HCT116 (cell line): ENCODE data around the gene PDZRN4. TPM values are rescaled to one million over a fixed set of nuclear protein-coding genes. Genes with fewer than 3 reads are reported as not detected.

Experiments
- ATAC-seq: fragments of 200-7000 bp; cut with Tn5 transposase; 2 replicates; pipeline ENCODE4 v1.9.1; 2020; ENCODE audit warnings: mild to moderate bottlenecking, moderate library complexity
- BruUV-seq: library from RNA; stranded (reverse); fragments of 400-500 nt; replicated peaks from 2 replicates; lab custom pipeline; 2021; lab: Mats Ljungman, UMichigan
- CTCF ChIA-PET: fragments of 300-600 bp; sonication (Branson Sonifier 250); formaldehyde crosslinking; loops from one replicate; lab custom pipeline; 2021; ENCODE audit warnings: antibody characterized with exemption; lab: Charles Lee
- POLR2A ChIA-PET: fragments of 300-600, 350-600 bp; sonication (Branson Sonifier 250); formaldehyde crosslinking; loops from one replicate; lab custom pipeline; 2021; ENCODE audit warnings: antibody characterized with exemption; lab: Charles Lee
- RAD21 ChIA-PET, 2 experiments: fragments of 300-600 bp; sonication (Branson Sonifier 250); formaldehyde crosslinking; loops; one replicate each; lab custom pipeline; 2023; ENCODE audit warnings: low total read pairs in 2 of 2; ENCODE audit not compliant: uncharacterized antibody in 2 of 2, unreplicated experiment in 2 of 2, low non-redundant PET in 1 of 2; lab: Charles Lee
- DNase-seq: peaks from one replicate; pipeline ENCODE4 v3.0.0-alpha.2; 2010; ENCODE audit warnings: low read depth, low spot score
- H2AFZ ChIP-seq: fragments of 200-600 bp; shearing (Covaris generic), sonication (generic); 2 replicates; pipeline ENCODE4 v1.6.1; 2017; ENCODE audit warnings: low read depth, mixed run types, mixed read lengths, antibody characterized with exemption, low read length; ENCODE audit not compliant: poor library complexity, severe bottlenecking
- H3K27ac ChIP-seq: 2 replicates; pipeline ENCODE4 v1.5.1; 2012; ENCODE audit warnings: low read depth, low read length
- H3K27me3 ChIP-seq: fragments of 200-600 bp; sonication (generic); 2 replicates; pipeline ENCODE4 v1.6.1; 2016; ENCODE audit warnings: mixed run types, low read length, mixed read lengths; ENCODE audit not compliant: insufficient read depth
- H3K36me3 ChIP-seq, 2 experiments: fragments of 200-500 bp in 1 of 2; fragments of 200-600 bp in 1 of 2; sonication (Bioruptor generic) in 1 of 2; sonication (generic) in 1 of 2; 2 replicates each; pipeline versions ENCODE4 v1.5.1 to v1.6.1; 2014 to 2016; ENCODE audit warnings: low read length in 2 of 2, inconsistent platforms in 1 of 2, mixed read lengths in 1 of 2, mixed run types in 1 of 2; ENCODE audit not compliant: insufficient read depth in 2 of 2, control insufficient read depth in 1 of 2
- H3K4me1 ChIP-seq, 2 experiments: fragments of 200-600 bp in 1 of 2; sonication (generic) in 1 of 2; 2 replicates each; pipeline versions ENCODE4 v1.5.1 to v1.6.1; 2012 to 2017; ENCODE audit warnings: low read length in 2 of 2, inconsistent platforms in 1 of 2, mild to moderate bottlenecking in 1 of 2, mixed read lengths in 1 of 2, mixed run types in 1 of 2, moderate library complexity in 1 of 2; ENCODE audit not compliant: insufficient read depth in 2 of 2, control insufficient read depth in 1 of 2
- H3K4me2 ChIP-seq: fragments of 200-600 bp; sonication (generic); 2 replicates; pipeline ENCODE4 v1.6.1; 2017; ENCODE audit warnings: mixed run types, low read length, mixed read lengths
- H3K4me3 ChIP-seq, 2 experiments: fragments of 200-600 bp in 1 of 2; sonication (generic) in 1 of 2; replicated peaks in 1 of 2; 2 replicates each; pipeline ENCODE4 v1.5.1; 2011 to 2016; ENCODE audit warnings: low read length in 2 of 2, control low read depth in 1 of 2, low read depth in 1 of 2, mild to moderate bottlenecking in 1 of 2, mixed read lengths in 1 of 2, mixed run types in 1 of 2
- H3K79me2 ChIP-seq: fragments of 200-600 bp; sonication (generic); 2 replicates; pipeline ENCODE4 v1.6.1; 2017; ENCODE audit warnings: mild to moderate bottlenecking, mixed run types, low read length, moderate library complexity, mixed read lengths; ENCODE audit not compliant: insufficient read depth
- H3K9ac ChIP-seq: fragments of 200-600 bp; sonication (generic); 2 replicates; pipeline ENCODE4 v1.6.1; 2016; ENCODE audit warnings: low read length, mixed read lengths
- H3K9me2 ChIP-seq: fragments of 200-600 bp; sonication (generic), shearing (Covaris generic); 2 replicates; pipeline ENCODE4 v1.6.1; 2017; ENCODE audit warnings: mixed run types, mild to moderate bottlenecking, moderate library complexity; ENCODE audit not compliant: insufficient read depth
- H3K9me3 ChIP-seq, 2 experiments: fragments of 200-500 bp in 1 of 2; fragments of 200-600 bp in 1 of 2; sonication (Bioruptor generic) in 1 of 2; sonication (generic) in 1 of 2; 2 replicates each; pipeline ENCODE4 v1.6.1; 2014 to 2017; ENCODE audit warnings: low read length in 2 of 2, mixed read lengths in 2 of 2, inconsistent platforms in 1 of 2, low read depth in 1 of 2, mild to moderate bottlenecking in 1 of 2, mixed run types in 1 of 2, moderate library complexity in 1 of 2; ENCODE audit not compliant: control insufficient read depth in 1 of 2, insufficient read depth in 1 of 2
- H4K20me1 ChIP-seq: fragments of 200-600 bp; sonication (generic), shearing (Covaris generic); 2 replicates; pipeline ENCODE4 v1.6.1; 2017; ENCODE audit warnings: mixed run types, mild to moderate bottlenecking, moderate library complexity; ENCODE audit not compliant: insufficient read depth
- ATF3 ChIP-seq: IDR thresholded peaks from 2 replicates; pipeline ENCODE4 v1.6.1; 2012
- CBX3 ChIP-seq: IDR thresholded peaks from 2 replicates; pipeline ENCODE4 v1.6.1; 2012; ENCODE audit warnings: low read depth
- CTCF ChIP-seq, 3 experiments: fragments of 200-600 bp in 1 of 3; sonication (generic) in 1 of 3; IDR thresholded peaks in 2 of 3; conservative IDR thresholded peaks in 1 of 3; 2 replicates each; pipeline ENCODE4 v1.5.1; 2012 to 2017; ENCODE audit warnings: low read depth in 2 of 3, low read length in 2 of 3, antibody characterized with exemption in 1 of 3, borderline replicate concordance in 1 of 3, control low read depth in 1 of 3, mild to moderate bottlenecking in 1 of 3, mixed read lengths in 1 of 3, mixed run types in 1 of 3, moderate library complexity in 1 of 3; ENCODE audit not compliant: insufficient read depth in 1 of 3
- ELF1 ChIP-seq: IDR thresholded peaks from 2 replicates; pipeline ENCODE4 v1.6.1; 2012; ENCODE audit warnings: low read depth, borderline replicate concordance
- EZH2phosphoT487 ChIP-seq: fragments of 200-600 bp; IDR thresholded peaks from 2 replicates; pipeline ENCODE4 v1.6.1; 2018; ENCODE audit warnings: antibody characterized with exemption, borderline replicate concordance
- JUND ChIP-seq: IDR thresholded peaks from 2 replicates; pipeline ENCODE4 v1.6.1; 2012
- POLR2A ChIP-seq: IDR thresholded peaks from 2 replicates; pipeline ENCODE4 v1.7.0; 2011; ENCODE audit warnings: borderline replicate concordance; ENCODE audit not compliant: insufficient read depth, insufficient read length; ENCODE audit errors: extremely low read depth
- REST ChIP-seq: IDR thresholded peaks from 2 replicates; pipeline ENCODE4 v1.6.1; 2012; ENCODE audit warnings: low read depth
- SP1 ChIP-seq: IDR thresholded peaks from 2 replicates; pipeline ENCODE4 v1.6.1; 2012; ENCODE audit warnings: low read depth
- TCF7L2 ChIP-seq: IDR thresholded peaks from 2 replicates; pipeline ENCODE4 v1.7.0; 2011; ENCODE audit warnings: borderline replicate concordance, inconsistent platforms; ENCODE audit not compliant: insufficient read depth, insufficient read length; ENCODE audit errors: extremely low read depth
- intact Hi-C: fragments of 100-400 bp; cut with micrococcal nuclease; formaldehyde crosslinking; loops from 2 replicates; pipeline ENCODE4 v1.10.0; 2022
- total RNA-seq: library from RNA; stranded (reverse); gene quantifications from one replicate; pipeline ENCODE4 v1.2.1, GENCODE V29; 2021; ENCODE audit not compliant: unreplicated experiment

The PDZRN4 gene
- total RNA-seq, 1 experiment from 2014 or later = not detected

- TF ChIP-seq TCF7L2 = no peak
- TF ChIP-seq ELF1 = no peak
- no peak for TF ChIP-seq CBX3
Observed at GRCh38 chr12:41485203-41485602, 297.1 kb downstream of the PDZRN4 start (continued).

GRCh38 chr12:41486718-41487117 is 298.6 kb downstream of the PDZRN4 start:
- TF ChIP-seq ATF3 = no peak
- no peak for TF ChIP-seq SP1
- TF ChIP-seq EZH2phosphoT487 = no peak
- TF ChIP-seq TCF7L2 = no peak
- no peak for TF ChIP-seq POLR2A
- TF ChIP-seq REST = no peak
- no peak for TF ChIP-seq JUND
- no peak for TF ChIP-seq CTCF (IDR thresholded peaks at IDR 0.05 in 2 of 3, conservative IDR thresholded peaks at IDR 0.05 in 1 of 3; ENCODE audit: borderline replicate concordance in 1 of 3, insufficient read depth in 1 of 3, low read depth in 2 of 3, low read length in 2 of 3)
- no peak overlapping the region for H2AFZ ChIP-seq
- no peaks in the 10 kb centered on the region for H3K9me2 ChIP-seq
- no peak for ATAC-seq
- no peaks in the 10 kb centered on the region for H3K27me3 ChIP-seq
- no peak overlapping the region for H3K4me3 ChIP-seq
- intact Hi-C loops = no loop called here
- H3K4me1 ChIP-seq = no peaks in the 10 kb centered on the region
- H3K4me2 ChIP-seq = no peak overlapping the region
- no peaks in the 10 kb centered on the region for H3K9me3 ChIP-seq
- no peaks in the 10 kb centered on the region for H3K36me3 ChIP-seq
- H3K27ac ChIP-seq = no peak overlapping the region
- H3K9ac ChIP-seq = no peak overlapping the region
- POLR2A ChIA-PET = no interaction called here
- RAD21 ChIA-PET = no interaction called here
- no peaks in the 10 kb centered on the region for H4K20me1 ChIP-seq
- BruUV-seq = no TSS peak
- no peak for DNase-seq
- CTCF ChIA-PET = no interaction called here
- H3K79me2 ChIP-seq = no peaks in the 10 kb centered on the region
